ENCODE data around the gene FBLL1.
A peak's percentile ranks its signal among the peaks of the same experiment; 100 is the strongest.
"Not testable (repeated sequence)": the region's sequence is repeated elsewhere in the genome, so short reads cannot be mapped to it uniquely, and the experiment has no call there.

The FBLL1 gene

GRCh38 chr5:168553377-168554130 is 24.4 kb downstream of the FBLL1 start:
- DNase-seq: no peak

GRCh38 chr5:168557389-168557788 is 28.3 kb downstream of the FBLL1 start:
- DNase-seq: no peak

- no peak for DNase-seq
Observed at GRCh38 chr5:168562279-168562678, 33.2 kb downstream of the FBLL1 start.

GRCh38 chr5:168563959-168564358 is 34.9 kb downstream of the FBLL1 start:
- DNase-seq: no peak

GRCh38 chr5:168568738-168569137 is 39.6 kb downstream of the FBLL1 start:
- DNase-seq: no peak

GRCh38 chr5:168570490-168571328 is 41.6 kb downstream of the FBLL1 start:
- no peak for DNase-seq

- DNase-seq: not testable (repeated sequence)
Observed at GRCh38 chr5:168573663-168574062, 44.6 kb downstream of the FBLL1 start.

- not testable (repeated sequence) for DNase-seq
Observed at GRCh38 chr5:168574156-168574555, 45.1 kb downstream of the FBLL1 start.

GRCh38 chr5:168575391-168576372 is 46.6 kb downstream of the FBLL1 start:
- no peak for DNase-seq

- DNase-seq: no peak
Observed at GRCh38 chr5:168578006-168578405, 48.9 kb downstream of the FBLL1 start.

GRCh38 chr5:168578538-168579487 is 49.7 kb downstream of the FBLL1 start, which contains the start of gene PANK3:
Gene PANK3, minus strand, starts transcription at chr5:168579368. Its CDS starts 85 bp downstream, at chr5:168579283.
- peak in 1 of 2 donors; percentile 26 for DNase-seq

- DNase-seq: peak; percentile 99
Observed at GRCh38 chr5:168579488-168580226, 50.6 kb downstream of the FBLL1 start.

GRCh38 chr5:168580227-168580508 is 51.1 kb downstream of the FBLL1 start:
- DNase-seq: no peak
